Stimulated activated CD8-positive, alpha-beta memory T cell treated with anti-CD3 and anti-CD28 coated beads, Interleukin-7, amount 100 ng/mL, for 1 hour (primary cell): ENCODE results near the gene TM9SF4.

ENCODE experiments used
- DNase-seq, 2 donors: peaks; one replicate each; pipeline ENCODE4 v3.0.0-alpha.2; 2020; ENCODE audit warnings: low read depth in 2 of 2

Gene TM9SF4

DNA sequence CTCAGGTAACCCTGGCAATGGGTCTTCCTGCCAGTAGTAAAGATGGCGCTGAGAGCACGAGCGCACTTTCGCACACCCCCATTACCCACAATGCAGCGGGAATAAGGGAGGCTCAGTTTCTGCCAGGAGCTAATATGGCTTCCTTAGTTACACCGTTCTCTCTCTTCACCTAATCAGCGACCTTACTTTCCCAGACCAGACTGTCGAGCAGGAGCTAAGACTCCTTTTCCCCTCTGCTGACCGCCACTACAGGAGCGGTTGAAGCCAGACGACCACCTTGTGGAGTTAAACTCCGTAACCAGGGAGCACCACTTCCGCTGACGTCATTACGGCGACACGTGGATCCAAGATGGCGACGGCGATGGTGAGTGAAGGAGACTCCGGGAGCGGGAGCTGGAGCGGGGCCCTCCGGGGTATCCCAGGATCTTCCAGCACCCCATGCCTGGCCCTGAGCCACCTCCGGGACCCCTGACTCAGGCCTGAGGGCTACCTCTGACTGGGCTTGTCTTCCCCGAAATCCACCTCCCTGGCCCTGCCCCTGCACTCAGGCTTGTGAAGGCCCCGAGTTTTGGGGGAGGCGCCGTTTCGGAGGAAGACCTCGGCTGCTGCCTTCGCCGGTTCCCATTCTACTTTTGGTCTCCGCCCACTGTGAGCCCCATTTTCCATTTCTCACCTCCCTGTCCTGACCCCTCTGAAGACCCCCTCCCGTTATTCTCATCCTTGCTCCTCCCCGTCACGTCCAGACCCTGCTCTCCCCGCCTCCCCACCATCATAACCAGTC, at the start of gene TM9SF4:
Gene TM9SF4, plus strand, starts transcription at position 323 of the 781 bp plus-strand sequence. Its CDS starts 27 bp downstream, at position 350.
- DNase-seq = peak; percentile 70 to 79

DNA sequence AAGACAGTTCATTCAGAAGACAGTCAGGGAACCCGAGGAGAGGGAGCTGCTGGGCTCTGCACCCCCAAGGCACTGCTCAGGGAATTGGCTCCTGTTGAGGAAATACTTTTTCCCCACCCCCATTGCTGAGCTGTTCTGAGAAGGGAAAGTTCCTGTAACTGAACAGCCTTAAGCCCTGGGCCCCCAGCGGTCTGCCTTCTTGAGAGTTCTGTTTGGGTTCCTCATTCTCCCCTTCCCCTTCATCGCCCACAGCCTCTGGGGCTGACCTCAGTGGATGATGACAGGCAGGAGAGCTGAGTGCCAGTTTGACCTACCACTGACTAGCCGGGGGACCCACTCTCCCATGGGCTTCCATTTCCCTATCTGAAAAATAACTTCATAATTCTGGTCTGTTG, 46.7 kb upstream of the TM9SF4 start:
- no peak for DNase-seq

DNA sequence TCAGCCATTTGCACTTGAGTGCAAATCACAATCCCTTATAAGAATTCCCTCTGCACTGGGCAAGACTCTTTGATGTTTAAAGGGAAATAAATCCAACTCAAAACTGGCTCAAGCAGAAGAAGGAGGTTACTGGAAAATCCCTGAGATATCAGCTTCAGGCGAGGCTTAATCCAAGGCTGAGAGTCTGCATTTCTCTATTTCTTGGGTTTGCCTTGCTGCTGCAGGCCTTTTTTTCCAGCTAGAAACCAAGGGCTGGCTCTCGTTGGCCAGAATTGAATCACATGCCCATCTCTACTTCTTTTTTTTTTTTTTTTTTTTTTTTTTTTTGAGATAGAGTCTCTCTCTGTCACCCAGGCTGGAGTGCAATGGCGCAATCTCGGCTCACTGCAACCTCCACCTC, 45.8 kb upstream of the TM9SF4 start:
- DNase-seq = no peak

DNA sequence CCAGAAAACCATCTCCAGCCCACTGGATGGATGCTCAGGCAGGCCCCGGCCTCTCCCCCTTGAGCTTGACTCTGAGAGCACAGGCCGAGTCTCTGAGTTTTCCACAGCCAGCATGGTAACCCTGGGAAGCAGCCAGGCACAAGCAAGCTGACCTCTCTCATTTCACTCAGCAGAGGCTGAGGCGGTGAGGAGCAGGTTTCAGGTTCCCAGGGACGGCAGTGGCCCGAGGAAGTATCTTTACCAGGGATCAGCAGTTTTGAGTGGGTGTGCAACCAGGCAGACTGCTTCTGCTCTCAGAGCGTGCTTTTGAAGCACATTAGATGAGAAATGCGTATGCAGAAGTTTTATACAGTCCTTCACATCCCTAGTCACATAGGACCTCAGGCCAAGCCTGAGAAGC, 44.8 kb upstream of the TM9SF4 start:
- DNase-seq = no peak

- DNase-seq = no peak
Measured at GRCh38 chr20:32067234-32067821, 42.2 kb upstream of the TM9SF4 start.

DNA sequence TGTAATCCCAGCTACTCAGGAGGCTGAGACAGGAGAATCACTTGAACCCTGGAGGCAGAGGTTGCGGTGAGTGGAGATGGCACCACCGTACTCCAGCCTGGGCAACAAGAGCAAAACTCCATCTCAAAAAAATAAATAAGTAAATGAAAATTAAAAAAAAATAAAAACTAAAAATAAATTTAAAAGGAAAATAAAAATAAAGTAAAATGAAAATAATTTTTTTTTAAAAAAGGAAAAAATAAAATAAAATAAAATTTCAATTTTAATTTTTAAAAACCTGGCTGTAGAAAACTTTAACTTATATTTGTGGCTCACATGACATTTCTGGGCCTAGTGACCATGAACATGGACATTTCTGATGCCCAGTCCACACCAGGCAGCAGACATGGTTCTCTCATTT, 41.3 kb upstream of the TM9SF4 start:
- no peak for DNase-seq

- no peak for DNase-seq
Measured at GRCh38 chr20:32069711-32070110, 39.8 kb upstream of the TM9SF4 start.

GRCh38 chr20:32070282-32070681, 39.2 kb upstream of the TM9SF4 start:
- no peak for DNase-seq

GRCh38 chr20:32070690-32071213, 38.8 kb upstream of the TM9SF4 start:
- no peak for DNase-seq

- no peak for DNase-seq
Measured at GRCh38 chr20:32071395-32072167, 37.9 kb upstream of the TM9SF4 start.

DNA sequence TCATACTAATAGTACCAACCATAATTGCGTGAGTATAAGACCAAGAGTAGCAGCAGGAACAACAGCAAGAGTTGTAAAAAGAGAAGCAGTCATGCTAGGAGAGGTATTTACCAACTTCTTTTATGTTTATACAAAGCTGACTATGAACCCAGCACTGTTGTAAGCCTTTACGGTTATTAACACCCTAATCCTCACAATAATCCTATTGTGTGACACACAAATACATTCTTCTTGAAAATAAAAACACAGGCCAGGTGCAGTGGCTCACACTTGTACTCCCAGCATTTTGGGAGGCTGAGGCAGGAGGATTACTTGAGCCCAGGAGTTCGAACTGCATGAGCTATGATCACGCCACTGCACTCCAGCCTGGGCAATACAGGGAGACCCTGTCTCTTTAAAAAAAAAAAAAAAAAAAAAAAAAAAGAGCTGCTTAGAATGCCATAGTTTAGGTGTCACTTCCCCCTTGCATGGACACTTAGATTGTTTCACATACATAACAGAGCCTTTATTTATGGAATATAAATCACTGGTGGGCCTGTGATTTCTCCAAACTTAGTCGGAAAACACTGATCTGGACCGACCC, 37.3 kb upstream of the TM9SF4 start:
- DNase-seq = no peak

DNA sequence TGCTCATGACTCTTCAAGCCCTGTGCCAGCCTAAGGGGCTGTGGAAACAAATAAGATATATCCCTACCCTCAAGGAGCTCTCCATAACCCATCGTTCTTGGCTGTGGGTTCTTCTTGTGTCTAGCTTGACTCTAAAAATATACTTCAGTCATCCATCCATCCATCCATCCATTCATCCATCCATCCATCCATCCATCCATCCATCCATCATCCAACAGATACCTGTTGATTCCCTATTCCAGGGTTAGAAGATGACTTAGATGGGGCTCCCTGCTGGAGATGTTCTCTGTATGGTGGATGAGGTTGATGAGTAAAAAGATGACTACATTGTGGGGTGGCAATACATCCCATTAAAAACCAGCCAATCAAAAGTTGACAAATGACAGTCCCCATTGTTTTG, 34.0 kb upstream of the TM9SF4 start:
- DNase-seq = no peak

DNA sequence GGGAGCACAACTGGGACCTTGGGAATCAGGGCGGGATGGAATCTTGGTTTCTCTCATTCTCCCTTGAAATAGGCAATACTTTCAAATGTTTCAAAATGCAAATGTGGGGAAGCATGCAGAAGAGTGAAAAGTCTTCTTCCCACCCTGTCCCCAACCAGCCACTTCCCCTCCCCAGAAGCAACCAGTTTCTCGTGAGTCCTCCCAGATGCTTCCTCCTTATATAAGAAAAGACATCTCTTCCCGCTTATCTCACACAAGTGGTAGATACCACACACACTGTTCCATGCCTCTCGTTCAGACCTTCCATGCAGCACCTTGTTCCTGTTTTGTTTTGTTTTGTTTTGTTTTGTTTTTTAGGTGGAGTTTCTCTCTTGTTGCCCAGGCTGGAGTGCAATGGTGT, 32.3 kb upstream of the TM9SF4 start:
- DNase-seq = no peak

GRCh38 chr20:32078322-32078721, 31.2 kb upstream of the TM9SF4 start:
- no peak for DNase-seq

DNA sequence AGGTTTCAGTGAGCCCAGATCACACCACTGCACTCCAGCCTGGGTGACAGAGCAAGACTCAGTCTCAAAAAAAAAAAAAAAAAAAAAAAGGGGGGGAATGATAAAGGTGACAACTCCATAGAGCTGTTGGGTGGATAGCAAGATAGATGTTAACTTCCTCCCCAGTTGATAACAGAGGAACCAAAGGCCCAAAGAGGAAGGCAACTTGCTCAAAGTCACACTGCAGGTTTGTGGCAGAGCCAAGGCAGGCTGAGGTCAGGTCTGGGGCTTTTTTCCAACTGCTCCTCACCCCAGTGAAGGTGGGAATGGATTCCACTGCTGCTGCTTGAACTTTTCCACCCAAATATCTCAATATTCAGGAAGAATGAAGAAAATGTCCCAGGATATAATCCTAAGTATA, 30.7 kb upstream of the TM9SF4 start:
- DNase-seq = no peak

DNA sequence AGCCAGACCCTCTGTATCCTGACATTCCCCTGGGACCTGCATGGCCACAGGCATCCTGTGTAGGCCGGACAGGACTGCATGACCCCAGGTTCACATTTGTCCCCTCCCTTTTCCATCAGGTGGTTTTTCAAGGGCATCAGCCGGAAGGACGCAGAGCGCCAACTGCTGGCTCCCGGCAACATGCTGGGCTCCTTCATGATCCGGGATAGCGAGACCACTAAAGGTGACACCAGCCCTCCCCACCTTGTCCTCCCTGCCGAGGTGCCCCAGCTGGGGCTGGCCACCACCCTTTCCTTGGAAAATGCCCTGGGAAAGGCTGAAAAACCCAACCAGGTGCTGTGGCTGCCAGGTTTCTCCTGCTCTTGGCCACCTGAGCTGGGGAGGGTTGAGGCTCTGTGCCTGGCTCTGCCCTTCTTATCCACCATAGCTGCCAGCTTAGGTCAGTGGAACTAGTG, 29.8 kb upstream of the TM9SF4 start:
- DNase-seq = no peak

GRCh38 chr20:32080783-32081182, 28.7 kb upstream of the TM9SF4 start:
- DNase-seq = no peak

- DNase-seq = no peak
Measured at GRCh38 chr20:32083469-32083868, 26.0 kb upstream of the TM9SF4 start.

GRCh38 chr20:32087070-32087469, 22.4 kb upstream of the TM9SF4 start:
- DNase-seq = no peak

- DNase-seq = no peak
Measured at GRCh38 chr20:32088759-32089158, 20.8 kb upstream of the TM9SF4 start.

DNA sequence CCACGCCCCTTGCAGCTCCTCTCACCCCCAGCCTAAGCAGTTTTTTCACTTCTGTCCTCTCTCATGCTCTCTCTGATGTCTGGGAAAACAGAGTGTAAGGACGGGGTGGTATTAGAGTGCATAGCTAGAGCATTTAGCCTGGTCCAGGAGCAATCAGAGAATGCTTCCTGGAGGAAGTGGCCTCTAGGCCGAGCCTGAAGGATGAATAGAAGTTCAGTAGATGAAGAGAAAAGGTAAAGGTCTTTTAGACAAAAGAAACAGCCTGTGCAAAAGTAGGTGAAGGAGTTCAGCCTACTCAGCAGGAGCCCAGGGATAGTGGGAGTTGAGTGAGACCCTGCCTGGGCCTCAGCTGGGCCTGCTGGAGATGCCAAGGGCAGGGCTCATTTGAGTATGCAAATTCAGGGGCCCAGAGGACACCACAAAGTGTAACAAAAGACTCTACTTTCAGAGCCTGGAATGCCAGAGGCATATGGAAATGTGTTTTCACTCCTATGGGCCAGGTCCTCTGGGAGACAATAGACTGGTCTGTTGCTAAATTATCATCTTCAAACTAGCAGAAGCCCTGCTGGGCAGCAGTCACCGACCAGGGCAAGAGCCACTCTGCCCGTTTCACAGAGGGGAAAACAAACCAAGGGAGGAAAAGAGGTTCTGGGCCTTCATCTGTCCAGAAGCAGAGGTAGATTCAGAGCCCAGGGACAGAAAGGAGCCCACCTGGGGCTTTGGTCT, 19.7 kb upstream of the TM9SF4 start:
- DNase-seq = no peak
